ENCODE results near the gene PRKCH.

DNA sequence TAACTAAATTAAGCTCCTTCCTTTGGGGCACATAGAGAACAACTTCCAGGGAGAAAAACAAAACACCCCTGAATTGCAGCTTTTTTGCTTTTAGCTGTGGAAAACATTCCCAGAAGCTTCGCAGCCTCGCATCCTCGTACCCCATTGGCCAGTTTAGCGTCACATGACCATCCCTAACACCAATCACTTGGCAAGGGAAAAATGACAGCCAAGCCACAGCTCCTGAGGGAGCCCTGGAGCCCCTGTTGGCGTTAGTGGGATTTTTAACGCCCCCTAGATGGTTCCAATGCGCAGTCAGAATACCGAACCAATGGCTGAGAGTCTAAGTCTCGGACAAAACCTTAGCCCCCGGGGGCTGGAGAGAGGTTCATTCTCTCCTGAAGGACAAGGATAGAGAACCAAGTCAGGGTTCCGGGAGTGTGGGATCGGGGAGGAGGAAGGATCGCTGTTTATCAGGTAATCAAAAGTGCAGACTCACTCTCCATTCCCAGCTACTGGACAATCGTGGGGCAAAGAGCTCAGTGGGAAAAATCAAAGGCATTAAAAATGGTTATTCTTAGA, 238.3 kb downstream of the PRKCH start:
- TF ChIP-seq SNAPC5 (CRISPR knock-in tag; IDR thresholded peaks at IDR 0.05) (no peak), NFE2 (IDR thresholded peaks at IDR 0.05; ENCODE audit: low read depth) (peak; percentile 65), SMC3 (conservative IDR thresholded peaks at IDR 0.05; ENCODE audit: insufficient read depth, low read depth, low read length) (no peak), ZNF75A (CRISPR knock-in tag; IDR thresholded peaks at IDR 0.05) (no peak), CTCF (IDR thresholded peaks at IDR 0.05 in 2 of 3, conservative IDR thresholded peaks at IDR 0.05 in 1 of 3; ENCODE audit: insufficient read depth in 2 of 3, low read depth in 1 of 3, low read length in 3 of 3) (peak in 2 of 3 experiments; percentile 25 to 29; a peak in 2 of 6 replicates), NFIC (IDR thresholded peaks at IDR 0.05) (no peak), HDAC2 (IDR thresholded peaks at IDR 0.05) (no peak), ZNF239 (CRISPR knock-in tag; IDR thresholded peaks at IDR 0.05) (no peak), ZNF785 (CRISPR knock-in tag; IDR thresholded peaks at IDR 0.05) (no peak)
